ENCODE measurements around the gene MN1.

MN1 gene

GRCh38 chr22:27798511-27799014, 3.0 kb downstream of the MN1 start:
- Histone ChIP-seq H3K27me3 (ENCODE audit: insufficient read depth, insufficient read length) (peaks cover 7% of the 10 kb centered on the region), H3K4me1 (ENCODE audit: insufficient read depth, insufficient read length) (peaks cover 5% of the 10 kb centered on the region), H3K9me3 (ENCODE audit: insufficient read depth, low read length) (no peaks in the 10 kb centered on the region), H3K9ac (ENCODE audit: insufficient read length, low read depth) (no peak overlapping the region), H3K4me3 (ENCODE audit: insufficient read length, low read depth) (no peak overlapping the region), H3K36me3 (ENCODE audit: insufficient read depth, insufficient read length, low read length) (peaks cover 29% of the 10 kb centered on the region)
- TF ChIP-seq SUZ12 (IDR thresholded peaks at IDR 0.05; ENCODE audit: extremely low read depth, insufficient read depth, insufficient read length) (no peak), YY1 (IDR thresholded peaks at IDR 0.05; ENCODE audit: insufficient read depth, insufficient read length) (no peak), ZNF274 (IDR thresholded peaks at IDR 0.05; ENCODE audit: low read depth, low read length) (no peak)
- no peak for DNase-seq (ENCODE audit: low read depth, low spot score)

GRCh38 chr22:27797520-27798391, 3.8 kb downstream of the MN1 start:
- Histone ChIP-seq H3K27me3 (ENCODE audit: insufficient read depth, insufficient read length) (peaks cover 6% of the 10 kb centered on the region), H3K36me3 (ENCODE audit: insufficient read depth, insufficient read length, low read length) (peaks cover 31% of the 10 kb centered on the region), H3K9me3 (ENCODE audit: insufficient read depth, low read length) (no peaks in the 10 kb centered on the region), H3K4me3 (ENCODE audit: insufficient read length, low read depth) (no peak overlapping the region), H3K4me1 (ENCODE audit: insufficient read depth, insufficient read length) (peaks cover 5% of the 10 kb centered on the region), H3K9ac (ENCODE audit: insufficient read length, low read depth) (no peak overlapping the region)
- DNase-seq (ENCODE audit: low read depth, low spot score) = no peak
- no peak for TF ChIP-seq YY1 (IDR thresholded peaks at IDR 0.05; ENCODE audit: insufficient read depth, insufficient read length)
- TF ChIP-seq ZNF274 (IDR thresholded peaks at IDR 0.05; ENCODE audit: low read depth, low read length) = no peak
- TF ChIP-seq SUZ12 (IDR thresholded peaks at IDR 0.05; ENCODE audit: extremely low read depth, insufficient read depth, insufficient read length) = no peak

- Histone ChIP-seq H3K27me3 (ENCODE audit: insufficient read depth, insufficient read length) (no peaks in the 10 kb centered on the region), H3K4me3 (ENCODE audit: insufficient read length, low read depth) (no peak overlapping the region), H3K9ac (ENCODE audit: insufficient read length, low read depth) (no peak overlapping the region), H3K36me3 (ENCODE audit: insufficient read depth, insufficient read length, low read length) (peaks cover 36% of the 10 kb centered on the region), H3K9me3 (ENCODE audit: insufficient read depth, low read length) (no peaks in the 10 kb centered on the region), H3K4me1 (ENCODE audit: insufficient read depth, insufficient read length) (peaks cover 7% of the 10 kb centered on the region)
- TF ChIP-seq SUZ12 (IDR thresholded peaks at IDR 0.05; ENCODE audit: extremely low read depth, insufficient read depth, insufficient read length) (no peak), ZNF274 (IDR thresholded peaks at IDR 0.05; ENCODE audit: low read depth, low read length) (no peak), YY1 (IDR thresholded peaks at IDR 0.05; ENCODE audit: insufficient read depth, insufficient read length) (no peak)
- no peak for DNase-seq (ENCODE audit: low read depth, low spot score)
Measured at GRCh38 chr22:27796829-27797519, 4.6 kb downstream of the MN1 start.

GRCh38 chr22:27795696-27796517, 5.6 kb downstream of the MN1 start:
- H3K4me1 ChIP-seq (ENCODE audit: insufficient read depth, insufficient read length) = peaks cover 7% of the 10 kb centered on the region
- TF ChIP-seq SUZ12 (IDR thresholded peaks at IDR 0.05; ENCODE audit: extremely low read depth, insufficient read depth, insufficient read length) (no peak), ZNF274 (IDR thresholded peaks at IDR 0.05; ENCODE audit: low read depth, low read length) (no peak), YY1 (IDR thresholded peaks at IDR 0.05; ENCODE audit: insufficient read depth, insufficient read length) (no peak)
- H3K9ac ChIP-seq (ENCODE audit: insufficient read length, low read depth) = no peak overlapping the region
- DNase-seq (ENCODE audit: low read depth, low spot score) = no peak
- no peaks in the 10 kb centered on the region for H3K27me3 ChIP-seq (ENCODE audit: insufficient read depth, insufficient read length)
- H3K4me3 ChIP-seq (ENCODE audit: insufficient read length, low read depth) = no peak overlapping the region
- H3K36me3 ChIP-seq (ENCODE audit: insufficient read depth, insufficient read length, low read length) = peaks cover 36% of the 10 kb centered on the region
- H3K9me3 ChIP-seq (ENCODE audit: insufficient read depth, low read length) = no peaks in the 10 kb centered on the region

- H3K4me3 ChIP-seq (ENCODE audit: insufficient read length, low read depth) = no peak overlapping the region
- no peaks in the 10 kb centered on the region for H3K9me3 ChIP-seq (ENCODE audit: insufficient read depth, low read length)
- no peak for TF ChIP-seq ZNF274 (IDR thresholded peaks at IDR 0.05; ENCODE audit: low read depth, low read length)
- H3K4me1 ChIP-seq (ENCODE audit: insufficient read depth, insufficient read length) = peaks cover 10% of the 10 kb centered on the region
- peak overlapping the region; percentile 50 for H3K9ac ChIP-seq (ENCODE audit: insufficient read length, low read depth)
- DNase-seq (ENCODE audit: low read depth, low spot score) = no peak
- H3K36me3 ChIP-seq (ENCODE audit: insufficient read depth, insufficient read length, low read length) = peaks cover 39% of the 10 kb centered on the region
- no peaks in the 10 kb centered on the region for H3K27me3 ChIP-seq (ENCODE audit: insufficient read depth, insufficient read length)
Measured at GRCh38 chr22:27795053-27795452, 6.5 kb downstream of the MN1 start.

- Histone ChIP-seq H3K9ac (ENCODE audit: insufficient read length, low read depth) (peak overlapping the region; percentile 32), H3K27me3 (ENCODE audit: insufficient read depth, insufficient read length) (no peaks in the 10 kb centered on the region), H3K36me3 (ENCODE audit: insufficient read depth, insufficient read length, low read length) (peaks cover 39% of the 10 kb centered on the region), H3K4me1 (ENCODE audit: insufficient read depth, insufficient read length) (peaks cover 8% of the 10 kb centered on the region), H3K9me3 (ENCODE audit: insufficient read depth, low read length) (no peaks in the 10 kb centered on the region), H3K4me3 (ENCODE audit: insufficient read length, low read depth) (no peak overlapping the region)
- no peak for DNase-seq (ENCODE audit: low read depth, low spot score)
- TF ChIP-seq YY1 (IDR thresholded peaks at IDR 0.05; ENCODE audit: insufficient read depth, insufficient read length) = no peak
- TF ChIP-seq SUZ12 (IDR thresholded peaks at IDR 0.05; ENCODE audit: extremely low read depth, insufficient read depth, insufficient read length) = no peak
- TF ChIP-seq ZNF274 (IDR thresholded peaks at IDR 0.05; ENCODE audit: low read depth, low read length) = no peak
Measured at GRCh38 chr22:27794226-27794625, 7.3 kb downstream of the MN1 start.
